HEK293 (cell line): ENCODE measurements around the gene DIS3L.
A peak's percentile ranks its signal among the peaks of the same experiment; 100 is the strongest.

ENCODE experiments used
- CTCF ChIA-PET: fragments of 350-600 bp; formaldehyde crosslinking; extraction: SDS; loops from one replicate; lab custom pipeline; 2021; ENCODE audit warnings: antibody characterized with exemption; lab: Yijun Ruan, JAX
- POLR2A ChIA-PET: fragments of 300-600 bp; formaldehyde crosslinking; extraction: SDS; loops from one replicate; lab custom pipeline; 2020; ENCODE audit warnings: antibody characterized with exemption, inconsistent platforms; lab: Yijun Ruan, JAX
- H3K27ac ChIP-seq: fragments of 200-500 bp; sonication (Bioruptor generic); 2 replicates; pipeline ENCODE4 v1.5.1; 2014; ENCODE audit warnings: low read depth, low read length, control low read depth, inconsistent platforms; ENCODE audit errors: extremely low read depth
- H3K36me3 ChIP-seq, 2 experiments: fragments of 200-500 bp in 1 of 2; sonication (Bioruptor generic) in 1 of 2; 1 replicate in 1 of 2; 2 replicates in 1 of 2; pipeline ENCODE4 v1.5.1; 2014 to 2017; ENCODE audit warnings: inconsistent platforms in 2 of 2, low read length in 2 of 2; ENCODE audit not compliant: control insufficient read depth in 2 of 2, insufficient read depth in 1 of 2
- H3K4me1 ChIP-seq: fragments of 200-500 bp; sonication (Bioruptor generic); 2 replicates; pipeline ENCODE4 v1.5.1; 2014; ENCODE audit warnings: mild to moderate bottlenecking, low read length, inconsistent platforms; ENCODE audit not compliant: control insufficient read depth, insufficient read depth
- H3K4me3 ChIP-seq: 2 replicates; pipeline ENCODE4 v1.5.1; 2011; ENCODE audit warnings: low read depth, mild to moderate bottlenecking, control low read depth, low read length, moderate library complexity
- H3K9me3 ChIP-seq: fragments of 200-500 bp; sonication (Bioruptor generic); 2 replicates; pipeline ENCODE4 v1.5.1; 2014; ENCODE audit warnings: low read depth, low read length, inconsistent platforms; ENCODE audit not compliant: control insufficient read depth, insufficient read depth
- BCL11B ChIP-seq: fragments of 450-650 bp; formaldehyde crosslinking; IDR thresholded peaks from 2 replicates; pipeline ENCODE4 v1.5.1; 2016; ENCODE audit warnings: low read depth, missing biosample characterization, missing genetic modification characterization
- GLIS1 ChIP-seq: fragments of 450-650 bp; formaldehyde crosslinking; IDR thresholded peaks from 2 replicates; pipeline ENCODE4 v1.5.1; 2016; ENCODE audit warnings: missing biosample characterization, missing genetic modification characterization
- HIC1 ChIP-seq: fragments of 450-650 bp; formaldehyde crosslinking; IDR thresholded peaks from 2 replicates; pipeline ENCODE4 v1.5.1; 2016; ENCODE audit warnings: missing biosample characterization, missing genetic modification characterization
- SCRT2 ChIP-seq: fragments of 450-650 bp; formaldehyde crosslinking; IDR thresholded peaks from 2 replicates; pipeline ENCODE4 v1.5.1; 2016; ENCODE audit warnings: missing biosample characterization, missing genetic modification characterization
- SETDB1 ChIP-seq: IDR thresholded peaks from one replicate; pipeline ENCODE4 v1.6.1; 2017; ENCODE audit warnings: mild to moderate bottlenecking, low read length, moderate library complexity, mixed read lengths; ENCODE audit not compliant: insufficient read length
- ZBTB11 ChIP-seq: fragments of 450-650 bp; formaldehyde crosslinking; conservative IDR thresholded peaks from 2 replicates; pipeline ENCODE4 v1.5.1; 2016; ENCODE audit warnings: low read depth, missing biosample characterization, missing genetic modification characterization
- ZBTB8A ChIP-seq: fragments of 450-650 bp; formaldehyde crosslinking; IDR thresholded peaks from 2 replicates; pipeline ENCODE4 v1.5.1; 2016; ENCODE audit warnings: missing biosample characterization, missing genetic modification characterization
- ZNF121 ChIP-seq: fragments of 450-650 bp; formaldehyde crosslinking; IDR thresholded peaks from 2 replicates; pipeline ENCODE4 v1.5.1; 2016; ENCODE audit warnings: missing biosample characterization, missing genetic modification characterization
- ZNF629 ChIP-seq: fragments of 450-650 bp; formaldehyde crosslinking; IDR thresholded peaks from 2 replicates; pipeline ENCODE4 v1.5.1; 2017; ENCODE audit warnings: missing biosample characterization, missing genetic modification characterization
- ZNF660 ChIP-seq: fragments of 450-650 bp; IDR thresholded peaks from 2 replicates; pipeline ENCODE4 v1.5.1; 2018; ENCODE audit warnings: missing biosample characterization, mild to moderate bottlenecking, missing genetic modification characterization
- ZNF785 ChIP-seq: fragments of 450-650 bp; formaldehyde crosslinking; IDR thresholded peaks from 2 replicates; pipeline ENCODE4 v1.5.1; 2016; ENCODE audit warnings: missing biosample characterization, missing genetic modification characterization
- TF ChIP-seq, protein P1 (sequence below): fragments of 450-650 bp; formaldehyde crosslinking; IDR thresholded peaks from 2 replicates; pipeline ENCODE4 v1.5.1; 2016; ENCODE audit warnings: missing biosample characterization, missing genetic modification characterization

DIS3L gene

DNA sequence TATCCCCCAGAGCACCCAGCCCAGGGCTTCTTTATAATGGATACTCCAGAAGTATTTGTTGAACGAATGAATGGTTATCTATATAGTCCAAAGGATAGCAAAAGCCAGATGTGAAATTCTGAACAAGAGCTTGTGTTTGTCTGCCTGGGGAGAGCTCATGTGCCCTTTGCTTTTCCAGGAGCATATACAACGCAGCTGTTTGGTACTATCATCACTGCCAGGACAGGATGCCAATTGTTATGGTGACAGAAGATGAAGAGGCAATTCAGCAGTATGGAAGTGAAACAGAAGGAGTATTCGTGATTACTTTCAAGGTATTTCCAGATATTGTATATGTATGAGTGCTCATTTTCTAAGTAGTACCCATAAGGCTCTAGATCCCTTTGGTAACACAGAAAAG, 15.2 kb downstream of the DIS3L start (continued):
- TF ChIP-seq HIC1 (tag by site-specific recombination), result no peak
- no peak for TF ChIP-seq BCL11B (tag by site-specific recombination)
- no peak for TF ChIP-seq GLIS1
- TF ChIP-seq ZBTB11, result no peak
- TF ChIP-seq SETDB1, result no peak
- TF ChIP-seq ZNF121 (tag by site-specific recombination), result no peak

DNA sequence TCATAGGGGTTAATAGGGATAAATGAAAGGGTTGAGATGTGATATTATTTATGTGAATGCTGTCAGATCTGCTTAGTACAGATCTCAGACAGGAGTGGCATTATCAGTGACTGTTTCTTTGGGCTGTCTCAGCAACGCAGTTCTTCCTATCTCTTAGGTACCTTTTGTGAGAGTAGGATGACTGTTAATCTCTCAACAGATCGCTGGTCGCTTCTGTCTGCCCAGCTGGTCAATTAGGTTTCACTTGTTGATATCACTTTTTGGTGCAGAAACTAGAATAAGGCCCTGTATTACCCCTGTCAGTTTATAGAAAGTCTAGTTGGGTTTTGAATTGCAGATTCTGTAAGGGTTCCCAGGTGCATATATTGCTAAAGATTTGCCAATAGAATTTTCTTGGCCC, 16.5 kb downstream of the DIS3L start:
- Histone ChIP-seq H3K27ac (no peak overlapping the region), H3K4me3 (no peak overlapping the region), H3K9me3 (no peaks in the 10 kb centered on the region), H3K36me3 (peaks cover 41 to 66% of the 10 kb centered on the region in 2 experiments), H3K4me1 (no peaks in the 10 kb centered on the region)
- no peak for TF ChIP-seq ZNF785 (tag by site-specific recombination)
- peak; percentile 53; the same call in 1 of the 2 replicates for TF ChIP-seq SCRT2
- ChIA-PET CTCF (interaction anchor here (0.6 kb wide), 1 partner anchor 9 kb away, joined by 3 read pairs; no protein-coding TSS in a partner anchor), POLR2A (no interaction called here)

DNA sequence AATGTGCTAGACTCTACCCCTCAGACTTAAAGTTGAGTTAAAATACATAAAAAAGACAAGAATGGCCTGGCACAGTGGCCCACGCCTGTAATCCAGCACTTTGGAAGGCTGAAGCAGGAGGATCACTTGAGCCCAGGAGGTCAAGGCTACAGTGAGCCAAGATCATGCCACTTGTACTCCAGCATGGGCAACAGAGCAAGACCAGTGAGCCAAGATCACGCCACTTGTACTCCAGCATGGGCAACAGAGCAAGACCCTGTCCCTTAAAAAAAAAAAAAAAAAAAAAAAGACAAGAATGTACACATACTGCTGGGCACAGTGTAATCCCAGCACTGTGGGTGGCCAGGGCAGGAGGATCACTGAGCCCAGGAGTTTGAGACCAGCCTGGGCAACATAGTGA, 17.4 kb downstream of the DIS3L start:
- POLR2A ChIA-PET, result no interaction called here
- no peaks in the 10 kb centered on the region for H3K4me1 ChIP-seq
- peaks cover 44 to 72% of the 10 kb centered on the region in 2 experiments for H3K36me3 ChIP-seq
- no peak overlapping the region for H3K27ac ChIP-seq
- TF ChIP-seq, protein P1, sequence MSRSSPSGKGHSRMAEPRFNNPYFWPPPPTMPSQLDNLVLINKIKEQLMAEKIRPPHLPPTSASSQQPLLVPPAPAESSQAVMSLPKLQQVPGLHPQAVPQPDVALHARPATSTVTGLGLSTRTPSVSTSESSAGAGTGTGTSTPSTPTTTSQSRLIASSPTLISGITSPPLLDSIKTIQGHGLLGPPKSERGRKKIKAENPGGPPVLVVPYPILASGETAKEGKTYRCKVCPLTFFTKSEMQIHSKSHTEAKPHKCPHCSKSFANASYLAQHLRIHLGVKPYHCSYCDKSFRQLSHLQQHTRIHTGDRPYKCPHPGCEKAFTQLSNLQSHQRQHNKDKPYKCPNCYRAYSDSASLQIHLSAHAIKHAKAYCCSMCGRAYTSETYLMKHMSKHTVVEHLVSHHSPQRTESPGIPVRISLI, result 0 out of 2 replicates have a peak, but pooled peaks have one; percentile 15
- TF ChIP-seq ZBTB8A (tag by site-specific recombination) (no peak), ZNF121 (tag by site-specific recombination) (0 out of 2 replicates have a peak, but pooled peaks have one; percentile 31)
- H3K9me3 ChIP-seq, result no peaks in the 10 kb centered on the region
- CTCF ChIA-PET, result no interaction called here
- no peak overlapping the region for H3K4me3 ChIP-seq

- no peaks in the 10 kb centered on the region for H3K9me3 ChIP-seq
- CTCF ChIA-PET, result interaction anchor here (0.5 kb wide), 1 partner anchor 17 kb away, joined by 3 read pairs; no protein-coding TSS in a partner anchor
Observed at GRCh38 chr15:66312144-66312543, 18.8 kb downstream of the DIS3L start.

More at GRCh38 chr15:66312144-66312543, 18.8 kb downstream of the DIS3L start:
- Histone ChIP-seq H3K36me3 (peaks cover 45 to 73% of the 10 kb centered on the region in 2 experiments), H3K27ac (no peak overlapping the region), H3K4me3 (no peak overlapping the region), H3K4me1 (no peaks in the 10 kb centered on the region)
- POLR2A ChIA-PET, result no interaction called here
- TF ChIP-seq ZNF660 (tag by site-specific recombination) (peak; percentile 88), ZNF629 (no peak)
